ENCODE results near the gene C16orf46. TPM values are rescaled to one million over a fixed set of nuclear protein-coding genes. Genes with fewer than 3 reads are reported as not detected.

Gene C16orf46
- total RNA-seq, 4 donors from 2014 or later = 0.78 to 3.3 TPM; not detected in 2

DNA sequence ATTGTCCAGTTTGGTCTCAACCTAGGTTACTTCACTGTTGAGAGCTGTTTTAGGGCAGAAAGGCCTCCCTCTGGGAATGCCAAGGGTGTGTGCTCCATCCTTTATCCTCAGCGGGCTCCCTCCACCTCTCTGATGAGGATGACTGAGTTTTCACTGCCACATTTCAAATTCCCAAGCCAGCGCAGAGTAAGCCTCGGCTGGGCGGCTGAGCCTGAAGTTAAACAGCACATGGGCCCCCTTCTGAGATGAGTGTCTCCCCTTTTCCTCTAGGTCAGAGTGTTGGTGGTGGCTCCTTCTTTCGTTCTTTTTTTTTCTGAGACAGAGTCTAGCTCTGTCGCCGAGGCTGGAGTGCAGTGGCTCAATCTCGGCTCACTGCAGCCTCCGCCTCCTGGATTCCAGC is 24.7 kb upstream of the C16orf46 start:
- no peak for DNase-seq (ENCODE audit: low spot score in 2 of 2)
- 84 to 95% methylated on average over 9 of the region's 9 CpGs for WGBS, 2 donors
- Histone ChIP-seq H3K36me3 (no peaks in the 10 kb centered on the region), H3K27ac (no peak overlapping the region), H3K4me3 (no peak overlapping the region), H3K9me3 (no peaks in the 10 kb centered on the region), H3K4me1 (peaks cover 0 to 7% (median 4%) of the 10 kb centered on the region in 4 donors), H3K27me3 (no peaks in the 10 kb centered on the region)
- TF ChIP-seq EP300 (IDR thresholded peaks at IDR 0.05) (no peak), POLR2A (IDR thresholded peaks at IDR 0.05) (no peak)
- TF ChIP-seq, protein P1, sequence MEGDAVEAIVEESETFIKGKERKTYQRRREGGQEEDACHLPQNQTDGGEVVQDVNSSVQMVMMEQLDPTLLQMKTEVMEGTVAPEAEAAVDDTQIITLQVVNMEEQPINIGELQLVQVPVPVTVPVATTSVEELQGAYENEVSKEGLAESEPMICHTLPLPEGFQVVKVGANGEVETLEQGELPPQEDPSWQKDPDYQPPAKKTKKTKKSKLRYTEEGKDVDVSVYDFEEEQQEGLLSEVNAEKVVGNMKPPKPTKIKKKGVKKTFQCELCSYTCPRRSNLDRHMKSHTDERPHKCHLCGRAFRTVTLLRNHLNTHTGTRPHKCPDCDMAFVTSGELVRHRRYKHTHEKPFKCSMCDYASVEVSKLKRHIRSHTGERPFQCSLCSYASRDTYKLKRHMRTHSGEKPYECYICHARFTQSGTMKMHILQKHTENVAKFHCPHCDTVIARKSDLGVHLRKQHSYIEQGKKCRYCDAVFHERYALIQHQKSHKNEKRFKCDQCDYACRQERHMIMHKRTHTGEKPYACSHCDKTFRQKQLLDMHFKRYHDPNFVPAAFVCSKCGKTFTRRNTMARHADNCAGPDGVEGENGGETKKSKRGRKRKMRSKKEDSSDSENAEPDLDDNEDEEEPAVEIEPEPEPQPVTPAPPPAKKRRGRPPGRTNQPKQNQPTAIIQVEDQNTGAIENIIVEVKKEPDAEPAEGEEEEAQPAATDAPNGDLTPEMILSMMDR (IDR thresholded peaks at IDR 0.05) = no peak

DNA sequence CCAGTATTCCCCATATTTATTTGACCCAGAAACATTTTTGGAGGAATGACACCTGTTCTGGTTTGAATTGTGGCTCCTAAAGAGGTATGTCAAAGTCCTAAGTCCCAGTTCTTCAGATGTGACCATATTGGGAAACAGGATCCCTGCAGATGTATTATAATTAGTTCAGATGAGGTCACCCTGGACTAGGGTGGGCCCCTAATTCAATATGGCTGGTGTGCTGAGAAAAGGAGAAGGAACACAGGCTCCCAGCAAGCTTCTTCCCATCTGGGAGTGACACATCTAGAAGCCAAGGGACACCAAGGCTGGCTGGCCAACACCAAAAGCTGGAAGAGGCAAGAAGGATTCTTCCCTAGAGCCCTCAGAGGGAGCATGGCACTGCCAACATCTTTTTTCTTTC is 22.9 kb upstream of the C16orf46 start:
- no peak overlapping the region for H3K4me3 ChIP-seq
- no peaks in the 10 kb centered on the region for H3K36me3 ChIP-seq
- peaks cover 0 to 9% (median 5%) of the 10 kb centered on the region in 4 donors for H3K4me1 ChIP-seq
- no peak overlapping the region for H3K27ac ChIP-seq
- TF ChIP-seq, protein P1 (IDR thresholded peaks at IDR 0.05) = no peak
- TF ChIP-seq EP300 (IDR thresholded peaks at IDR 0.05) (no peak), POLR2A (IDR thresholded peaks at IDR 0.05) (no peak)
- no peaks in the 10 kb centered on the region for H3K9me3 ChIP-seq
- no peaks in the 10 kb centered on the region for H3K27me3 ChIP-seq
- DNase-seq (ENCODE audit: low spot score in 2 of 2) = no peak

DNA sequence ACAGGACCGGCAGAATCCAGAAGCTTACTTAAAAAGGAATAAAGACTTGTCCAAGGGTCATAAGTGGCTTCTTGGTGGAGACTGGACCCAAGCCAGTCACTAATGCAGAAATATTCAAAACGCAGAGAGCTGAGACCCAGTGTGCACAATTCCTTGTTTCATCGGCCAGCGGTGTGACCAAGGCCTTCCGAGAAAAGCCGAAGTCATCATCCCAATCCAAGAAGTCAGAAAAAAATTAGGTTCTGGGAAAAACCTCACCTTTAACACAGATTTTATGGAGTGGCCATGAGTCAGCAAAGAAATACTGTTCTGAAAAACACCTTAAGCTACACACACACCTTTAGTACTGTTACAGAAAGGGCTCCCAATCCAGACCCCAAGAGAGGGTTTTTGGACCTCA is 20.2 kb upstream of the C16orf46 start:
- 81 to 86% methylated on average over 6 of the region's 6 CpGs for WGBS, 2 donors
- Histone ChIP-seq H3K4me1 (peaks cover 0 to 9% (median 5%) of the 10 kb centered on the region in 4 donors), H3K9me3 (no peaks in the 10 kb centered on the region), H3K27me3 (no peaks in the 10 kb centered on the region), H3K4me3 (no peak overlapping the region), H3K27ac (peak overlapping the region in 2 of 4 donors; percentile 70 to 89), H3K36me3 (no peaks in the 10 kb centered on the region)
- TF ChIP-seq, protein P1 (IDR thresholded peaks at IDR 0.05) = no peak
- TF ChIP-seq POLR2A (IDR thresholded peaks at IDR 0.05) (no peak), EP300 (IDR thresholded peaks at IDR 0.05) (no peak)
- no peak for DNase-seq (ENCODE audit: low spot score in 2 of 2)

DNA sequence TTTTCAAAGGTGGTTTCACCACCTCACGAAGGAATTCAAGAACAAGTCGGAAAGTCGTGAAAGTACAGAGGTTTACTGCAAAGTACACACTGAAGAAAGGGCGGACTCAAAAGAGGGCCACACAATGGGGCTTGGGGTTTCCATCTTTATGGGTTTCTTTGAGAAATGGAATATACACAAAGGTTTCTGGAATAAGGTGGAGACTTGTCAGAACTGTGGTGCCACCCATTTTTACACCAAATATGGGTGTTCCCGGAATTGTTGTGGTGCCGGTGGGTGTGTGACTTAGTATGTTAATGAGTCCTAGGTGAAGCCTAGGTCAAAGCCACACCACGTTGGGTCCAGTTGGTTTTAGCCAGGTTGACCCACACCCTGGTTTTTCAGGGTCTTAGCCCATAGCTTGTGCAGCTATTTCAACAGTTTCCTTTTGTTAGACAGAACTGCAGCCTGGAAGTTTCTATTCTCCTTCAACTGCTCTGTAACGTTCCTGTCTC is 19.7 kb upstream of the C16orf46 start:
- Histone ChIP-seq H3K36me3 (no peaks in the 10 kb centered on the region), H3K27me3 (no peaks in the 10 kb centered on the region), H3K27ac (peak overlapping the region; percentile 52 to 89 (median 66)), H3K9me3 (no peaks in the 10 kb centered on the region), H3K4me1 (peaks cover 0 to 9% (median 5%) of the 10 kb centered on the region in 4 donors), H3K4me3 (peak overlapping the region; percentile 8 to 86 (median 71))
- 35 to 53% methylated on average over 8 of the region's 8 CpGs for WGBS, 2 donors
- no peak for DNase-seq (ENCODE audit: low spot score in 2 of 2)
- no peak for TF ChIP-seq EP300 (IDR thresholded peaks at IDR 0.05)
- no peak for TF ChIP-seq POLR2A (IDR thresholded peaks at IDR 0.05)
- TF ChIP-seq, protein P1 (IDR thresholded peaks at IDR 0.05) = no peak

DNA sequence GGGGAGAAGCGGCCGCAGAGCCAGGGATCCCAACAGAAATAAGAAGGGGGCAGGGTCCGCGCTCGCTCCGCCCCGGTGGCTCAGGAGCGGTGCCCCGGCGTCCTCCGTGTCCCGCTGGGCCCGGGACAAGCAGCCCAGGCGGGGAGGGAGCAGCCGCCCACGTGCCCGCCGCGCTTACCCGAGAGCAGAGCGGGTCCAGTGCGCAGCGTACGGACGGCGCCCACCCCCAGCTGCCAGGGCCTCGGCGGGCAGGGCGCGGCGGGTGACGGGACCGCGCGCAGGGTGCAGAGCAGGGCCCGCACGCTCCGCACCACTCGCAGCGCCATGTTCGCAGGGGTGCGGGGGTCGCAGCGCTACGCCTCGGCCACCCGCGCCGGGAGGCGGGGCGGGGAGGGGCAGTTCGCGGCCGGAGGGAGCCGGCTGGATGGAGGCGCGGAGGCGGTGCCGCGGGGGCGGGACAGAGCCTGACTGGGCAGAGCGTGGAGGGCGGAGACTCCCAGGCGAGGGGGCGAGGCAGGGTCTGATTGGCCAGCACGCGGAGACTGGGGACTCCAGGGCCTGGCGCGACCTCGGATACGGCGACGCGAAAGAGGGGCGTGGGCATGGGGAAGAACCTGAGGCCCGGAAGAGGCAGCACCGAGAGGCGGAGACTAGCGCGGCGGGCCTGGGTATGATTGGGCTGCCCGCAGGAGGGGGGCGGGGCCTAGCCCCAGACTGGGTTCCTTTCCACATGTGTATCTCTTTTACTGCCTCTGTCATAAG is 19.1 kb upstream of the C16orf46 start, which contains the start of gene GCSH:
GCSH (minus strand) TSS at position 443 of the 762 bp plus-strand sequence; CDS start at position 326, 117 bp downstream.
- H3K27ac ChIP-seq = peak within 1 kb of the TSS; percentile 72 to 89 (median 82)
- H3K4me3 ChIP-seq = peak within 1 kb of the TSS; percentile 60 to 86 (median 75)
- DNase-seq (ENCODE audit: low spot score in 2 of 2) = peak; percentile 96 to 98
- peaks cover 0 to 9% (median 5%) of the 10 kb centered on the region in 4 donors for H3K4me1 ChIP-seq
- 0 to 1% methylated on average over 31 to 51 of the region's 83 CpGs for WGBS, 2 donors
- no peaks in the 10 kb centered on the region for H3K9me3 ChIP-seq
- H3K36me3 ChIP-seq = no peaks in the 10 kb centered on the region
- peak; percentile 56 to 59 for TF ChIP-seq EP300 (IDR thresholded peaks at IDR 0.05)
- TF ChIP-seq POLR2A (IDR thresholded peaks at IDR 0.05) = peak in 1 of 2 donors; percentile 49
- TF ChIP-seq, protein P1 (IDR thresholded peaks at IDR 0.05) = peak in 1 of 5 experiments; percentile 16
- no peaks in the 10 kb centered on the region for H3K27me3 ChIP-seq

Measured in tibial nerve (tissue), 4 donors.